Thyroid gland (tissue), 4 donors: ENCODE data around the gene LAPTM4A. TPM values are rescaled to one million over a fixed set of nuclear protein-coding genes. Genes with fewer than 3 reads are reported as not detected.

ENCODE experiments used
- DNase-seq, 2 donors: peaks; one replicate each; pipeline ENCODE4 v3.0.0-alpha.2; 2019
- H3K27ac ChIP-seq, 3 donors: fragments of 200-600 bp; sonication (generic); 1 replicate in 2 of 3; 2 replicates in 1 of 3; pipeline ENCODE4 v1.5.1; 2016 to 2019; ENCODE audit warnings: mild to moderate bottlenecking in 1 of 3, moderate library complexity in 1 of 3
- H3K27me3 ChIP-seq: fragments of 200-600 bp; sonication (generic); one replicate; pipeline ENCODE4 v1.5.1; 2019
- H3K36me3 ChIP-seq, 2 donors: fragments of 200-600 bp; sonication (generic); one replicate each; pipeline ENCODE4 v1.5.1; 2016 to 2019
- H3K4me1 ChIP-seq, 2 donors: fragments of 200-600 bp; sonication (generic); one replicate each; pipeline ENCODE4 v1.5.1; 2017 to 2019
- H3K4me3 ChIP-seq, 3 donors: fragments of 200-600 bp; sonication (generic); replicated peaks in 1 of 3; 1 replicate in 2 of 3; 2 replicates in 1 of 3; pipeline ENCODE4 v1.5.1; 2016; ENCODE audit warnings: mild to moderate bottlenecking in 1 of 3
- H3K9me3 ChIP-seq: fragments of 200-600 bp; sonication (generic); one replicate; pipeline ENCODE4 v1.5.1; 2017
- POLR2A ChIP-seq, 2 donors: fragments of 450-650 bp; IDR thresholded peaks; one replicate each; pipeline ENCODE4 v1.6.1; 2017; ENCODE audit warnings: antibody characterized with exemption in 2 of 2, mild to moderate bottlenecking in 2 of 2, moderate library complexity in 1 of 2
- WGBS, 2 donors: methylation state at CpG; one replicate each; pipeline ENCODE4 v1.1.5; 2017; 5-methylcytosine and 5-hydroxymethylcytosine counted together
- intact Hi-C: fragments of 100-400 bp; cut with DNase I; formaldehyde crosslinking; loops from one replicate; pipeline ENCODE4 v1.15.1; 2023
- total RNA-seq, 4 donors: library from RNA; depleted of rRNA; stranded (reverse); fragments of >200 nt; gene quantifications; one replicate each; pipeline ENCODE4 v1.2.3, GENCODE V29; 2016
- TF ChIP-seq, protein P1 (sequence below), 6 experiments: fragments of 200-600 bp in 3 of 6; fragments of 450-650 bp in 3 of 6; sonication (generic) in 3 of 6; IDR thresholded peaks; one replicate each; pipeline ENCODE4 v1.5.1; 2016 to 2019; ENCODE audit warnings: antibody characterized with exemption in 6 of 6, mild to moderate bottlenecking in 2 of 6, inconsistent platforms in 1 of 6, moderate library complexity in 1 of 6

LAPTM4A gene
- total RNA-seq, 4 donors from 2014 or later, result 159 to 300 (median 187) TPM

DNA sequence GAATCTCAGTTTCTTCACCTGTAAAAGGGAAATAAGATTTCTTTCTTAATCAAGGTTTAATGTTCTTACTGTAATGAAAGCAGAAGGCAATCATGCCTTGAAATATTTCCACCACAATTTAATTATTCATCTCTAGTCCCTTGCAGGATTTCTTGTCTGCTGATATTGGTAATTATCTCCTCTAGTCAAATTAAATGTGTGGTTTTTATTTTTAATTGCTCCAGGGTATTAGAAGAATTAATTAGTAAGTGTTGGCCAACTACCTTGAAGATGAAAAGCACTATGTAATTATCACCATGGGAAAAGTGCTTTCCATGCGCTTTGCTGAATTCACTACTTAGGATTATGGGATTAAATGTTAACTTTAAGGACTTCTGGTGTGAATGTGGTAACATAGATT lies 8.7 kb upstream of the LAPTM4A start:
- Histone ChIP-seq H3K27ac (no peak overlapping the region), H3K9me3 (peaks cover 5% of the 10 kb centered on the region), H3K36me3 (no peaks in the 10 kb centered on the region), H3K4me3 (no peak overlapping the region), H3K4me1 (peaks cover 5 to 10% of the 10 kb centered on the region in 2 donors), H3K27me3 (no peaks in the 10 kb centered on the region)
- TF ChIP-seq POLR2A (IDR thresholded peaks at IDR 0.05), result no peak
- TF ChIP-seq, protein P1, sequence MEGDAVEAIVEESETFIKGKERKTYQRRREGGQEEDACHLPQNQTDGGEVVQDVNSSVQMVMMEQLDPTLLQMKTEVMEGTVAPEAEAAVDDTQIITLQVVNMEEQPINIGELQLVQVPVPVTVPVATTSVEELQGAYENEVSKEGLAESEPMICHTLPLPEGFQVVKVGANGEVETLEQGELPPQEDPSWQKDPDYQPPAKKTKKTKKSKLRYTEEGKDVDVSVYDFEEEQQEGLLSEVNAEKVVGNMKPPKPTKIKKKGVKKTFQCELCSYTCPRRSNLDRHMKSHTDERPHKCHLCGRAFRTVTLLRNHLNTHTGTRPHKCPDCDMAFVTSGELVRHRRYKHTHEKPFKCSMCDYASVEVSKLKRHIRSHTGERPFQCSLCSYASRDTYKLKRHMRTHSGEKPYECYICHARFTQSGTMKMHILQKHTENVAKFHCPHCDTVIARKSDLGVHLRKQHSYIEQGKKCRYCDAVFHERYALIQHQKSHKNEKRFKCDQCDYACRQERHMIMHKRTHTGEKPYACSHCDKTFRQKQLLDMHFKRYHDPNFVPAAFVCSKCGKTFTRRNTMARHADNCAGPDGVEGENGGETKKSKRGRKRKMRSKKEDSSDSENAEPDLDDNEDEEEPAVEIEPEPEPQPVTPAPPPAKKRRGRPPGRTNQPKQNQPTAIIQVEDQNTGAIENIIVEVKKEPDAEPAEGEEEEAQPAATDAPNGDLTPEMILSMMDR (IDR thresholded peaks at IDR 0.05), result no peak
- intact Hi-C loops, result no loop called here
- 94 to 100% methylated on average over 1 of the region's 1 CpG for WGBS, 2 donors
- no peak for DNase-seq

DNA sequence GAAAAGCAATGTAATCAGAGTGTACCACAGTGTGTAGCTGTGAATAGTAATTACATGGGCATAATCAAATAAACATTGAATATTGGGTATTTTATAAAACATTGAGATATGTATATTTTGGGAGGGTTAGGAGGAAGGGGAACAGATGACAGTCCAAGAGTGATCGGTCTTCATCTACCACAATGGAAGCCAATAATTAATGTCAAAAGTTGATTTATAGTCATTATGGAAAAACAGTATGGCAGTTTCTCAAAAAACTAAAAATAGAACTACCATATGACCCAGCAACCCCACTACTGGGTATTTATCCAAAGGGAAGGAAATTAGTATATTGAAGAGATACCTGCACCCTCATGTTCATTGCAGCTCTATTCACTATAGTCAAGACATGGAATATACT lies 5.8 kb upstream of the LAPTM4A start:
- H3K27ac ChIP-seq, result no peak overlapping the region
- TF ChIP-seq, protein P1 (IDR thresholded peaks at IDR 0.05), result no peak
- TF ChIP-seq POLR2A (IDR thresholded peaks at IDR 0.05), result no peak
- H3K9me3 ChIP-seq, result peaks cover 5% of the 10 kb centered on the region
- no peak for DNase-seq
- H3K27me3 ChIP-seq, result no peaks in the 10 kb centered on the region
- peaks cover 0 to 11% of the 10 kb centered on the region in 2 donors for H3K4me1 ChIP-seq
- H3K4me3 ChIP-seq, result no peak overlapping the region
- WGBS, 2 donors, result 93 to 96% methylated on average over 1 of the region's 1 CpG
- no peaks in the 10 kb centered on the region for H3K36me3 ChIP-seq
- intact Hi-C loops, result no loop called here

DNA sequence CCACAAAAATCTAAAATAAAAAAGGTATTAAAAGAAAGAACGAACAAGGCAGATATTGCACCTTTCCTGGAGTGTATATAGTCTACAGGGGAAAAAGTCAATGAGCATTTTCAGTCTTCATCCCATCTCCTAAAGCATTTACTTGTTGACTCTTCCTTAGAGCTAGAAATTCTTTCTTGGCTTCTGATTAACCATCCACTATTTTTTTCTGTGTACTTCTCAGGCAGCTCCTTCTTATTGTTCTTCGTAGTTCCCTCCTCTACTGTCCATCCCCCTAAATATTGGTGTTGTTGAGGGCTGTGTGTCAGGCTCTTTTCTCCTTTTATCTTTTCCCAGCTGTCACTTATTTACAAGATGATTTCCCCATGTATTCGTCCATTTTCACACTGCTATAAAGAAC lies 3.5 kb upstream of the LAPTM4A start:
- intact Hi-C loops, result no loop called here
- peaks cover 2 to 8% of the 10 kb centered on the region in 2 donors for H3K4me1 ChIP-seq
- H3K9me3 ChIP-seq, result peaks cover 5% of the 10 kb centered on the region
- no peak for TF ChIP-seq POLR2A (IDR thresholded peaks at IDR 0.05)
- TF ChIP-seq, protein P1 (IDR thresholded peaks at IDR 0.05), result no peak
- no peaks in the 10 kb centered on the region for H3K36me3 ChIP-seq
- no peak for DNase-seq
- no peaks in the 10 kb centered on the region for H3K27me3 ChIP-seq
- no peak overlapping the region for H3K27ac ChIP-seq
- 92 to 95% methylated on average over 3 of the region's 3 CpGs for WGBS, 2 donors
- no peak overlapping the region for H3K4me3 ChIP-seq

DNA sequence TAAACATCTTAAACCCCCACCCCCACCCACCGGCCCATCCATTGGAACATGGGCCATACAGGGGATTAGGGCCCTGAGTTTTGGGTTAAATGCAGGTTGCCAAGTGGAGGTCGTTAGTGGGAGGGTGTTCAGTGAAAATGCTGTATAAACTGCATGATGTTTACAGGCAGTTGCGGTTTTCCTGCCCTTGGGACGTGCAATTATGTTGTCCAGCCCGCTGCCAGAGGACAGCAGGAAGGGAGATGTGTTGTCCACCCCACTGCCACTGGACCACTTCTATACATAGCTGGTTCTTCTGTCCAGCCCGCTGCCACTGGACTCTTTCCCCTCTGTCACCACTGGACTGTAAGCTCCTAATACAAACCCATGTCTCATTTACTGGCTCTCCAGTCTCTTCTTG lies 2.7 kb upstream of the LAPTM4A start:
- Histone ChIP-seq H3K36me3 (no peaks in the 10 kb centered on the region), H3K27me3 (no peaks in the 10 kb centered on the region), H3K4me1 (peaks cover 7 to 16% of the 10 kb centered on the region in 2 donors), H3K4me3 (no peak overlapping the region), H3K27ac (no peak overlapping the region), H3K9me3 (peaks cover 4% of the 10 kb centered on the region)
- WGBS, 2 donors, result 83 to 84% methylated on average over 6 of the region's 6 CpGs
- no peak for TF ChIP-seq POLR2A (IDR thresholded peaks at IDR 0.05)
- TF ChIP-seq, protein P1 (IDR thresholded peaks at IDR 0.05), result no peak
- DNase-seq, result no peak
- intact Hi-C loops, result no loop called here

DNA sequence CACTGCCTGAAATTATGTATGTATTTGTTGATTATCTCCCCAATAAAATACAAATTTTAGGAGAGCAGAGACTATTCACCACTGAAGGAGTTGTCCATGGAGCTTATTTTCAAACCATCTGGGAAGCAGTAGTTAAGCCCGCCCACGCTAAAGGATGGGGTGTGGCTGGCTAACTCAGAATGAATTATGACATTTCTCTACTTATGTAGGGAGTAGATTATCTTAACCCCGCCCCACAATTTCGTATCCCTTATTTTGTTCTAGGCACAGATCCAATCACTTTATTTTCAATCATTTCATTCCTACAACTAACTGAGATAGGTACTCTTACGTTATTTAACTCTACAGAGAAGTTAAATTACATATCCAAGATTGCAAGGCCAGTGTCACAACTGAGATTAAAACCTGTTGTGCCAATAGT lies 1.4 kb upstream of the LAPTM4A start:
- no peaks in the 10 kb centered on the region for H3K36me3 ChIP-seq
- peak overlapping the region; percentile 95 to 99 (median 99) for H3K27ac ChIP-seq
- no peaks in the 10 kb centered on the region for H3K27me3 ChIP-seq
- intact Hi-C loops, result no loop called here
- peak overlapping the region in 1 of 3 donors; percentile 17 for H3K4me3 ChIP-seq
- H3K4me1 ChIP-seq, result peaks cover 18 to 28% of the 10 kb centered on the region in 2 donors
- H3K9me3 ChIP-seq, result no peaks in the 10 kb centered on the region
- 30 to 38% methylated on average over 5 of the region's 5 CpGs for WGBS, 2 donors
- peak; percentile 42 for DNase-seq
- TF ChIP-seq, protein P1 (IDR thresholded peaks at IDR 0.05), result no peak
- TF ChIP-seq POLR2A (IDR thresholded peaks at IDR 0.05), result peak in 1 of 2 donors; percentile 20
